SJSA1 (cell line): Measurements from ENCODE around the gene ATP11B. TPM values are rescaled to one million over a fixed set of nuclear protein-coding genes. Genes with fewer than 3 reads are reported as not detected.

ENCODE experiments used
- DNase-seq, 2 experiments: peaks; one replicate each; pipeline ENCODE4 v3.0.0-alpha.2; 2015 to 2020; ENCODE audit warnings: low spot score in 2 of 2, low read depth in 1 of 2
- H3K27ac ChIP-seq: fragments of 250-450 bp; sonication (Bioruptor Pico); 2 replicates; pipeline ENCODE4 v1.5.1; 2020; ENCODE audit warnings: mild to moderate bottlenecking, moderate library complexity
- H3K27me3 ChIP-seq: fragments of 250-450 bp; sonication (Bioruptor Pico); replicated peaks from 2 replicates; pipeline ENCODE4 v1.5.1; 2020; ENCODE audit warnings: mild to moderate bottlenecking, moderate library complexity
- H3K36me3 ChIP-seq: fragments of 250-450 bp; sonication (Bioruptor Pico); 2 replicates; pipeline ENCODE4 v1.5.1; 2020; ENCODE audit warnings: mild to moderate bottlenecking
- H3K4me1 ChIP-seq: fragments of 250-450 bp; sonication (Bioruptor Pico); replicated peaks from 2 replicates; pipeline ENCODE4 v1.6.1; 2021; ENCODE audit warnings: mild to moderate bottlenecking
- H3K4me3 ChIP-seq: fragments of 250-450 bp; sonication (Bioruptor Pico); 2 replicates; pipeline ENCODE4 v1.5.1; 2020; ENCODE audit warnings: mild to moderate bottlenecking
- H3K9me3 ChIP-seq: fragments of 250-450 bp; sonication (Bioruptor Pico); replicated peaks from 2 replicates; pipeline ENCODE4 v1.5.1; 2020; ENCODE audit warnings: mild to moderate bottlenecking
- total RNA-seq: library from RNA; depleted of rRNA; stranded (reverse); fragments of >200 nt; shearing (Covaris generic); gene quantifications from 2 replicates; pipeline ENCODE4 v1.2.3, GENCODE V29; 2014

ATP11B gene
- total RNA-seq, 1 experiment from 2014 or later: 50.8 TPM

DNA sequence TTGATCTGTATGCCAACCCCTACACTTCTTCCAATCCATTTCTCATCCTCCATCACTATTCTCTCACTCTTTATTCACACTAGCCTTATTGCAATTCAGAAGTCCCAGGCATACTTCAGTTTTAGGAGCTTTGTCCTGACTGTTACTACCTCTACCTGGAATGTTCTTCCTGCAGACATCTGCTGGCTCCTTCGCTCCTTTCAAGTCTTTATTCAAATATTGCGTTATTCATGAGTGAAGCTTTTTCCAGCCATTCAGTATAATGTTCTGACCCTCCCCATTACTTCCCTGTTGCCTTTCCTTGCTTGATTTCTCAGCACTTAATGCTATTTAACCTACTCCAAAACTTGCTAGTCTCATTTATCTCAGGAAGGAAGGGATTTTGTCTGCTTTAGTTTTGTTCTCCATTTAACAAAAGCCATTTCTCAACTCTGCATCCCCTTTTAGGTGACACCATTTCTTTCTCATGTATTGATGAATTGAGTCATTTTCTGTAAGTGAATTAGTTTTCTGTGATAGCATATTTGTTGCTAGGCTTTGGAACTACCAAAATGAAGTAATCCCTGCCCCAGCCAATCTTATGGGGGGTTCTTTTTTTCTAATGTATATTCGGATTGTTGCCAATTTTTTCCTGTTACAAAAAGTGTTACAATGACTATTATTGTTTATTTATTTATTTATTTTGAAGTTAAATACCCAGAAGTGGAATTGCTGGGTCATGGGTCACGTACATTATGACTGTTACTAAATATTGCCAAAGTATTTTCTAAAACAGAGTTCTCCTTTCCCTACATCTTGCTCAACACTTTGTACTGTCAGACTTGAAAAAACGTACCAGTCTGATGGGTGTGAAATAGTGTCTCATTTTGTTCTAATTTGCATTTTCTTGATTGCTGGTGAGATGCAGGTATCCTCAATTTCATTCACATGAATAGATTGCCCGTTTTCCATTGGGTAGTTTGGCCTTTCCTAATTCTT lies 9.4 kb downstream of the ATP11B start:
- no peaks in the 10 kb centered on the region for H3K9me3 ChIP-seq
- DNase-seq: no peak
- no peaks in the 10 kb centered on the region for H3K36me3 ChIP-seq
- H3K4me3 ChIP-seq: no peak overlapping the region
- no peaks in the 10 kb centered on the region for H3K4me1 ChIP-seq
- no peak overlapping the region for H3K27ac ChIP-seq
- H3K27me3 ChIP-seq: no peaks in the 10 kb centered on the region

DNA sequence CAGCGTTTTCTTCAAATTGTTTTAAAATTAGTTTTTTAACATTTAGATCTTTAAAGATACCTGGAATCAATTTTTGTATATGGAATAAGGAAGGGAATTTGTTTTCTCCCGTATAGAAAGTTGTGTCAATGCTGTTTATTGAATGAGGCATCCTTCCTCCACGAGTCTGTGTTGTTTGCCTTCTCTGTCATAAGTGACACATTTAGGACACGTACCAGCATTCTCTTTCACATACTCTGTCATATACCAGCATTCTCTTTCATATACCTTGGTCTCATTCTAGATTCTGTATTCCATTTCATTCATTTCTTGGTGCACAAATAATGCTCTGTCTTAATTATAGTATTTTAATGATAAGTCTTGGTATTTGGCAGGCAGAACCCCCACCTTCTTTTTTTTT lies 10.3 kb downstream of the ATP11B start:
- DNase-seq: no peak
- Histone ChIP-seq H3K4me3 (no peak overlapping the region), H3K4me1 (no peaks in the 10 kb centered on the region), H3K27ac (no peak overlapping the region), H3K36me3 (no peaks in the 10 kb centered on the region), H3K27me3 (no peaks in the 10 kb centered on the region), H3K9me3 (no peaks in the 10 kb centered on the region)

- no peaks in the 10 kb centered on the region for H3K36me3 ChIP-seq
Observed at GRCh38 chr3:182807061-182807460, 13.8 kb downstream of the ATP11B start.

DNA sequence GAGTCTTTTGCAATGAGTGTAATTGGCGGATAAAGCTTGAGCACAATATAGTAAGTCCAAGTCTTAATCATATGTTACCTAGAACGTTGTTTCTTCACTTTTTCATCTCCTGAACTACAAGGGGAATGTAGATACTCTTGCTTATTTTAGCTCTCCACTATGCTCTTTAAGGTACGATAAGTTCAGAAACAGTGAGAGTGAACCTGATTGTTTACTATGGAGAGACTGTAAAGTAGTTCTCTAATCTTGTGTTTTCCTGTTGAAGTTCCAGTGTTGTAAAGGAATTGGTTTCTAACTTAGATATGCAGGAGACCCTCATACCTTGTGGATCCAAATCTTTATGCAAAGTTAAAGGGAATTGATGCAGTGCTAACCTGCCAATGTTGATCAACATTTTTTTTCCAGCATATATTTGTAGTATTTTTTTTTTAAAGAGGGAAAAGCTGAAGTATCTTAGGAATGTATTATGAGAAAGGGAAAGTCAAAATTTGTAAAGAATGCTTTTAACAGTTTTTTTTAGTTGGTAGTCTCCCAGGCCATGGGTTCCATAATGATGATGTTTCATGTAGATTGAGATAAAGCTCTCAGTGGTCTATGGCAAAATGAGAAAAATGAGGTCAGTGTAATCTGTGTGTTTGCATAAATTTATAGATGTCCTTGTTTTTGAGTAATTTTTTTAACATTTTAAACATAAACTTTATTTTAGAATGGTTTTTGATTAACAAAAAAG lies 14.9 kb downstream of the ATP11B start:
- Histone ChIP-seq H3K9me3 (no peaks in the 10 kb centered on the region), H3K27me3 (no peaks in the 10 kb centered on the region), H3K4me3 (no peak overlapping the region), H3K36me3 (no peaks in the 10 kb centered on the region), H3K27ac (no peak overlapping the region), H3K4me1 (0 out of 2 replicates have a peak, but pooled peaks cover 5% of the 10 kb centered on the region)
- DNase-seq: no peak

More at GRCh38 chr3:182807061-182807460, 13.8 kb downstream of the ATP11B start:
- no peak for DNase-seq
- Histone ChIP-seq H3K27me3 (no peaks in the 10 kb centered on the region), H3K9me3 (no peaks in the 10 kb centered on the region), H3K4me1 (0 out of 2 replicates have a peak, but pooled peaks cover 5% of the 10 kb centered on the region), H3K4me3 (no peak overlapping the region), H3K27ac (no peak overlapping the region)

- Histone ChIP-seq H3K9me3 (no peaks in the 10 kb centered on the region), H3K27ac (no peak overlapping the region), H3K4me1 (0 out of 2 replicates have a peak, but pooled peaks cover 5% of the 10 kb centered on the region), H3K4me3 (no peak overlapping the region), H3K27me3 (no peaks in the 10 kb centered on the region), H3K36me3 (no peaks in the 10 kb centered on the region)
- DNase-seq: no peak
Observed at GRCh38 chr3:182809531-182809930, 16.2 kb downstream of the ATP11B start.

DNA sequence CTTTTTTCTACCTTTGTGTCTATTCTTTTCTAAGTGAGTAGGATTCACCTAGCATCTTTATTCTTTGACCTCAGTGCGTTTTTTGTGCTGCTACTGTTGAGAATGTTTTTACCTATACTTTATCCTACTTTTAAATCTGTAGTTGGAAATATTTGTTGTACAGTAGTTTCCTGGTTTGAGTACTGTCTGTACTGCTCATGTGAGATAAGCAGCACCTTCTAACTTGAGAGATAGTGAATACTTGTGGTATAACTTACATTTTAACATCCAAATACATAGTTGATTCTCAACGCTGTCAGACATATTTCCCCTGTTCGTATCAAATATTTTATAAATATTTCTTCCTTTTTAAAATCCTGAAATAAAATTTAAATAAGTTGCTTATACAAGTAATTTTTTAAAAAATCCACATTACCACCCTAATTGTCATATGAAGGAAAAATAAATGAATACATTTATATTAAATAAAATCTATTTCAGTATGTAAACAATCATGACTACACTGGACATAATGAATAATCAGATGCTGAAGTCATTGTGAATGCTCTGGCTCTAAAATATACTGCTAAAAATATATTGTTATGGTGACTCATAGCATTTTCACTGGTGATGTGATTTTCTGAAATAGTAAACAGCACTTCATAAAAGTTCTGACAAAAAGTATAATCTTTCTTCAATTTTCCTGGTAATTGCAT lies 17.4 kb downstream of the ATP11B start:
- Histone ChIP-seq H3K4me1 (0 out of 2 replicates have a peak, but pooled peaks cover 5% of the 10 kb centered on the region), H3K9me3 (no peaks in the 10 kb centered on the region), H3K27ac (no peak overlapping the region), H3K27me3 (no peaks in the 10 kb centered on the region), H3K36me3 (no peaks in the 10 kb centered on the region), H3K4me3 (no peak overlapping the region)
- no peak for DNase-seq

DNA sequence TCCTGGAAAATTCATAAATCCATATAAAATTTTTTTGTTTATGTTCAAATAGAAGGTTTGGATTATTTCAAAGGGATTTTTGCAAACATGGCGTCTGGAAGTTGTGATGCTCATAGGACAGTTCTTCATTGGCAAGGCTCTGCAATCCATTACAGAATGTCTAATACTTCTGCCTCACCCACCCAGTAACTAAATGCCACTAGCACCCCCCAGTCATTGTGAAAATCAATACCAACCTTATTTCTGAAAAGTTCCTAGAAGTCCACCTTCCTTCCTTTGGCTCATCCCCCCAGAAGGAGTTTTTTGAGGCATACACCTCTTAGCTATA lies 17.9 kb downstream of the ATP11B start:
- H3K27ac ChIP-seq: no peak overlapping the region
- H3K4me1 ChIP-seq: 0 out of 2 replicates have a peak, but pooled peaks cover 5% of the 10 kb centered on the region
- no peaks in the 10 kb centered on the region for H3K27me3 ChIP-seq
- no peak overlapping the region for H3K4me3 ChIP-seq
- no peaks in the 10 kb centered on the region for H3K36me3 ChIP-seq
- no peaks in the 10 kb centered on the region for H3K9me3 ChIP-seq
- DNase-seq: no peak

- no peaks in the 10 kb centered on the region for H3K9me3 ChIP-seq
- H3K36me3 ChIP-seq: no peaks in the 10 kb centered on the region
- no peak overlapping the region for H3K27ac ChIP-seq
- no peak for DNase-seq
- H3K27me3 ChIP-seq: no peaks in the 10 kb centered on the region
- H3K4me3 ChIP-seq: no peak overlapping the region
- 0 out of 2 replicates have a peak, but pooled peaks cover 5% of the 10 kb centered on the region for H3K4me1 ChIP-seq
Observed at GRCh38 chr3:182812123-182812522, 18.8 kb downstream of the ATP11B start.

DNA sequence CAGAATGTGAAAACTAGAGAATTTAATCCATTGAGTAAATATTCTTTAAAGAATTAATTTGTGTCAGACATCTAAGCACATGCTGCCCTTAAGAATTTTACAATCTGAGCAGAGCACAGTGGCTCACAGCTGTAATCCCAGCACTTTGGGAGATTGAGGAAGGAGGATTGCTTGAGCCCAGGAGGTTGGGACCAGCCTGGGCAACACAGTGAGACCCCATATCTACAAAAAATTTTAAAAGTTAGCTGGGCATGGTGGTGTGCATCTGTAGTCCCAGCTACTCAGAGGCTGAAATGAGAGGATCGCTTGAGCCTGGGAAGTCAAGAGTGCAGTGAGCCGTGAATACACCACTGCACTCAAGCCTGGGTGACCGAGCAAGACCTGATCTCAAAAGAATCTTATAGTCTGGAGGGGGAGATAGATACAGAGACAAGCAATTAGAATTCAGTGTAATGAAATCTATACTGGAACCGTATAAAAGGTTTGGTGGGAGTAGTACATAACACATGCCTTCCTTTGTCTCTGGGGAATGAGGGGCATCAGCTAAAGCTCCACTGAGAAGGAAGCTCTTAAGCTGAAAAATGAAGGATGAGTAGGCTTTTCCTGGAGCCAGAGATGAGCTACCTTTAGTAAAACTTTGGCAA lies 21.2 kb downstream of the ATP11B start:
- Histone ChIP-seq H3K4me3 (no peak overlapping the region), H3K4me1 (0 out of 2 replicates have a peak, but pooled peaks cover 5% of the 10 kb centered on the region), H3K9me3 (no peaks in the 10 kb centered on the region), H3K27me3 (no peaks in the 10 kb centered on the region), H3K36me3 (no peaks in the 10 kb centered on the region), H3K27ac (no peak overlapping the region)
- DNase-seq: no peak

DNA sequence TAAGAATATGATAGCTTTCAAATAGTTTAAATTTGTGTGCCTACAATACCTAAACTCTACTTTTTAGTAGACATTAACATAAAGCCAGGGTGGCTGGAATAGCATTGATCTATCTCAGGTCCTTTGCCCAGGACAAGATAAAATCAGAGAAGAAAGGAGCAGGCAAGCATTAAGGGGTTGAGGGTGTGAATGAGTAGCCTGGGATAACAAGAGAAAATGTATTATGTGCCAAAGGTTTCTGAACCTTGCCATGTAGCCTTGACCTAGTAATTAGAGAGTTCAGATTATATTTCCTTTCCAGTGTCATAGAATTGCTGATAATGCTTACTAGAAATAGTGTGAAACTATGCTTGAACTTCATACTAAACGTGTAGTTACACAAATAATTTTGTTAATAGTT lies 22.9 kb downstream of the ATP11B start:
- DNase-seq: no peak
- Histone ChIP-seq H3K4me1 (0 out of 2 replicates have a peak, but pooled peaks cover 2% of the 10 kb centered on the region), H3K27me3 (no peaks in the 10 kb centered on the region), H3K36me3 (no peaks in the 10 kb centered on the region; the same call in 1 of the 2 replicates), H3K9me3 (no peaks in the 10 kb centered on the region), H3K27ac (no peak overlapping the region), H3K4me3 (no peak overlapping the region)

DNA sequence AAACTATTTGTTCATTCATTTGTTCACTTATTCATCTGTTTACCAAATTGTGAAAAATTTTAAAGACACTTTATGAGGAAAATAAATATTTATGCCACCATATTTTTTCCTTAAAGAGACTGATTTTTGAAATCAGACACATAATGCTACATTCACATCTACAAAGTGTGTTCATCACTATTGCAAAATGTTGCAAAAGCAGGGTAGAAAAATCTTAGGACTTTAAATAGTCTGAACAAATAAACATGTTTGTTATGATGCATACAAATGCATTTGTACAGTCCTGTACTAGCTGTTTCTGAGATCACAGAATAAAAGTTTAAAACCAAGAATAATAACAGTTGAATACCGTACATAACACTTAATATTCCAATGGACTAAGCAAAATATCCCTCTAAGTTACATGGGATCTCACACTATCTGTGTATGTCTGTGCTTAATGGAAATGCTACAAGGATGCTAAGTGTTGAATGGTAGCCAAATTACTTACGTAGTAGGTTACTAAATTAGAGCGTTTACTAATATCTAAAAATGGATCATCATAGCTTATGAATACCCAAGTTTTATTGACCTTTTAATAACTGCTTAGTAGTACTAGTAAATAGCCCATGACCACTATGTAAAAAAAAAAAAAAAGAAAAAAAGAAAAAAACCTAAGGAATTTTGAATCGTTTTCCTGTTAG lies 25.1 kb downstream of the ATP11B start:
- Histone ChIP-seq H3K36me3 (peaks cover 5% of the 10 kb centered on the region; the same call in 1 of the 2 replicates), H3K27ac (no peak overlapping the region), H3K9me3 (no peaks in the 10 kb centered on the region), H3K4me1 (no peaks in the 10 kb centered on the region), H3K4me3 (no peak overlapping the region), H3K27me3 (no peaks in the 10 kb centered on the region)
- DNase-seq: no peak

DNA sequence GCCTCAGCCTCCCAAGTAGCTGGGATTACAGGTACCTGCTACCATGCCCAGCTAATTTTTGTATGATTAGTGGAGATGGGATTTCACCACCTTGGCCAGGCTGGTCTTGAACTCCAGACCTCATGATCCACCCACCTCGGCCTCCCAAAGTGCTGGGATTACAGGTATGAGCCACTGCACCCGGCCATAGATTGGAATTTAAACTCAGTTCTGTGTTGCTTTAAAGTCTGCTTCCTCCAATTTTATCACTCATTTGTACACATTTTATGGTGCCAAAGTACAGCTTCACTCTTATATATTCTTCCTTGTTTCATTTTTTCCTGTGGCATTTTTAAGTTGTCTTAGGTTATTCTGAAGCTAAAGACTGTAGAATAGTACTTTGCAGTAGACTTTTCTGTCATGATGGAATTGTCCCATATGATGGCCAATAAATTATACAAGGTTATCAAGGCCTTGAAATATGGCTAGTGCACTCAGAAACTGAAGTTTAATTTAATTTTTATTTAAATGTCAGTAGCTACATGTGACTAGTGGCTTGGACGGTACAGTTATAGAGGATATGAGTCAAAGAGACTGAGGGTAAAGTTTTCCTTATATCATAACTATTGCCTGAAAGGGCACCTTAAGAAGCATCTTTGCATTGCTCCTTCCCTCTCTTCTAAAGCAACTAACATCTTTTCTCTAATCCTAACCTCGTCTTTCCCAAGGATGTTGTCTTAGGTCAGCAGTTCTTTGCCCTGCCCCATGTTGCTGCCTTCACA lies 28.1 kb downstream of the ATP11B start:
- Histone ChIP-seq H3K4me3 (no peak overlapping the region), H3K27ac (no peak overlapping the region), H3K4me1 (no peaks in the 10 kb centered on the region), H3K27me3 (no peaks in the 10 kb centered on the region), H3K9me3 (no peaks in the 10 kb centered on the region), H3K36me3 (peaks cover 5% of the 10 kb centered on the region; the same call in 1 of the 2 replicates)
- DNase-seq: no peak
